ENCODE data around the gene WDPCP.

The WDPCP gene

DNA sequence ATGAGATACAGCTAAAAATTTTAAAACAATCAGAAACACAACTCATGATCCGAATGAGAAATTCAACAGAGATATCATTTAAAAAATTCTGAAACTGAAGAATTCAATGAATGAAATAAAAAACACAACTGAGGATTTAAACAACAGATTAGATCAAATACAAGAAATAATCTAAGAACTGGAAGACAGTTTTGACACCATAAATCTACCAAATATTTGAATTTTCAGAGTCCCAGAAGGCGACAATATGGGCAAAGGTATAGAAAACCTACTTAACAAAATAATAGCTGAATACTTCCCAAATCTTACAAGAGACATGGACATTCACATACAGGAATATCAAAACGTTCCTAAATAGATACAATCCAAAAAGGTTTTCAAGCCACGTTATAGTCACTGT lies 315.7 kb downstream of the WDPCP start:
- ChIA-PET POLR2A (no interaction called here), CTCF (no interaction called here)
- no peak for DNase-seq (ENCODE audit: extremely low spot score)
- TF ChIP-seq, protein P1, sequence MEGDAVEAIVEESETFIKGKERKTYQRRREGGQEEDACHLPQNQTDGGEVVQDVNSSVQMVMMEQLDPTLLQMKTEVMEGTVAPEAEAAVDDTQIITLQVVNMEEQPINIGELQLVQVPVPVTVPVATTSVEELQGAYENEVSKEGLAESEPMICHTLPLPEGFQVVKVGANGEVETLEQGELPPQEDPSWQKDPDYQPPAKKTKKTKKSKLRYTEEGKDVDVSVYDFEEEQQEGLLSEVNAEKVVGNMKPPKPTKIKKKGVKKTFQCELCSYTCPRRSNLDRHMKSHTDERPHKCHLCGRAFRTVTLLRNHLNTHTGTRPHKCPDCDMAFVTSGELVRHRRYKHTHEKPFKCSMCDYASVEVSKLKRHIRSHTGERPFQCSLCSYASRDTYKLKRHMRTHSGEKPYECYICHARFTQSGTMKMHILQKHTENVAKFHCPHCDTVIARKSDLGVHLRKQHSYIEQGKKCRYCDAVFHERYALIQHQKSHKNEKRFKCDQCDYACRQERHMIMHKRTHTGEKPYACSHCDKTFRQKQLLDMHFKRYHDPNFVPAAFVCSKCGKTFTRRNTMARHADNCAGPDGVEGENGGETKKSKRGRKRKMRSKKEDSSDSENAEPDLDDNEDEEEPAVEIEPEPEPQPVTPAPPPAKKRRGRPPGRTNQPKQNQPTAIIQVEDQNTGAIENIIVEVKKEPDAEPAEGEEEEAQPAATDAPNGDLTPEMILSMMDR (IDR thresholded peaks at IDR 0.05; ENCODE audit: control extremely low read depth, extremely low read depth, low read depth, missing control alignments): no peak

DNA sequence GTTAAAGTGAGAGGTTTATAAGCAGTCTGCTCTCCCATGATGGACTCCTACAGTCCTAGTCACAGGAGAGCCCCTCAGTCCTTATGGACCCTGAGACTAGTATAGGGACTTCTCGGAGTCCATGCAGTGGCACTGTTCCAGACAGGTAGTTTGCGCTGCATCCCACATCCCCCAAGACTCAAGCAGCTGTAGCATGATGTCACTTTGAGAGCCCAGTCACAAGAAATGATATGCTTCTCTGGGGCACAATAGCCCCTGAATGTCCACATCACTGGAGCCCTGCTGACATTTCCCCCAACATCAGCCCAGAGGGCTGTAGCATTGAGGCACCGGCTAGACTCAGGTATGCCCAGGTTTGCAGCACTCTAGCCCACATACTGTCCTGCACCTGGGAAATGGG lies 317.6 kb downstream of the WDPCP start:
- TF ChIP-seq, protein P1 (IDR thresholded peaks at IDR 0.05; ENCODE audit: control extremely low read depth, extremely low read depth, low read depth, missing control alignments): no peak
- POLR2A ChIA-PET: no interaction called here
- CTCF ChIA-PET: no interaction called here
- DNase-seq (ENCODE audit: extremely low spot score): no peak

DNA sequence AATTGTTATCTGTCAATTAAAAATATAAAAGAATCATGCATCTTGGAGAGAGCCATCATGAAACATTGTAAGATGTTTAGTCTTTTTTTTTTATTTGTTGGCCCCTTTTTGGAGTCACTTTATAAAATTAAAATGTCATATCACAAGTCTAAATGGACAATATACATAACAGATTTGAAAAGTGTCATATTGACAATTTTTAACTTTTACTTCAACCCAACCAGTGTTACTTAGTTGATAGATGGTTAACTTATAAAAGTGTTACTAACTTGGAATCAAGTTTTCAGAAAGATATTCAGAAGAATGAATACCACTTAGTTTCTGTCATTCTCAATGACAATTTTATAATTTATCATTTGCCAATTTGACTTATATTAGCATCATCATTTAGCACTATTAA lies 319.3 kb downstream of the WDPCP start:
- TF ChIP-seq, protein P1 (IDR thresholded peaks at IDR 0.05; ENCODE audit: control extremely low read depth, extremely low read depth, low read depth, missing control alignments): no peak
- no peak for DNase-seq (ENCODE audit: extremely low spot score)
- ChIA-PET CTCF (no interaction called here), POLR2A (no interaction called here)

DNA sequence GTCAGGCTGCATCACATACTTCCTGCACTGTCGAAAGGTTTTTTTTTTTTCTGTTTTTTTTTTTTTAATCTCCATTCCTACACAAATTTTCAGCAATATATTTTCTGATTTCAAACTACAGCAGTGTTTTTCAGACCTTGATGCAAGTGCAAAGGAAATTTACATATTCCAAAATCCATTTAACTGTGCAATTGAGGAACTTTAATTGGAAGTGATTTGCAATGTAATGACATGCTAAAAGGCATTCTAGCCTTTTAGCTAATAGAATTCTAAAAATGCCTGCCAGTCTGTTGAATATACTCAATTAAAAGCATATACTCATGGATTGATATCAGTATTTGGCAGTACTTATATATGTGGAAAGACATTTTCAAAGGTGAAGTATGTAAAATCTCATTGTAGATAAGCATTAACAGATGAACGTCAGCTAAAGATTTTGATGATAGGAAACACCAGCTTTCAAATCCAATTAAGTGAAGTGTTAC lies 327.1 kb downstream of the WDPCP start:
- ChIA-PET POLR2A (no interaction called here), CTCF (interaction anchor here (0.7 to 1.3 kb wide), 3 partner anchors 12 to 21 kb away, joined by 3 read pairs; no protein-coding TSS in a partner anchor)
- DNase-seq (ENCODE audit: extremely low spot score): no peak
- TF ChIP-seq, protein P1 (IDR thresholded peaks at IDR 0.05; ENCODE audit: control extremely low read depth, extremely low read depth, low read depth, missing control alignments): no peak

DNA sequence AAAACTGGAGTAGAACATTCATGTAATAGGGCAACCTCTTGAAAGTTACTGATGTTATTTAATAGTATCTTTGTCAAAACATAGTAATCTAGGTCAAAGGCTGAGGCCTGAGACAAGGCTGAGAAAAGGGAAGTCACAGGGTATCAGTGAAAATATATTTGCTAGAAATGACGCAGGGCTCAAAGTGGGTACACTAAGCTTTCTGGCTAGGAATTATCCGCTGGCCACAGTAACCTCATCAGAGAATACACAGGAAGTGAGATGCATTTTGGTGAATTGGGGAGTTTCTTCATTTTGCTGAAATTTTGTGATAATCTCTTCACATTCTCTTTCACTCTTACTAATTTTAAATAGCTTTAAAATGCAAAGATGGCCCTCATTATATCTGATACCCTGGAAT lies 330.8 kb downstream of the WDPCP start:
- DNase-seq (ENCODE audit: extremely low spot score): no peak
- ChIA-PET CTCF (no interaction called here), POLR2A (no interaction called here)
- TF ChIP-seq, protein P1 (IDR thresholded peaks at IDR 0.05; ENCODE audit: control extremely low read depth, extremely low read depth, low read depth, missing control alignments): no peak

DNA sequence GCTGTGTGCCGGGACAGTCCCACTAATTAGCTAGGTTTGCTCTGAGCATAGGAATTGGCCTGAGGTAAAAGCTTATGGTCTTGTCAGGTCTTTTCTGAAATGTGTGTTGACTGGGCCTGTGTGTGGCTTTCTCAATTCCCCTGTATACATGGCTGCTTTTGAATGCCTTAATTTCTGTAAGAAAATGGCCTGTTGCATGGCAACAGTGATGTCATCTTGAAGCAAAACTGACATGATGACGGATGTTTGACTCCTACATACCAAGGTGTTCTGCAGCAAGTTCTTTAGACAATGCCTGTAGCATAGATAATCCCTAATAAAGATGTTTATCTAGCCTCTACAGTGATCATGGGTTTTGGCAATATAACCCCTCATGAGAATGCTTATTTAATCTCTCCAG lies 339.1 kb downstream of the WDPCP start:
- no peak for DNase-seq (ENCODE audit: extremely low spot score)
- ChIA-PET CTCF (interaction anchor here (1.0 kb wide), 1 partner anchor 12 kb away, joined by 3 read pairs; no protein-coding TSS in a partner anchor), POLR2A (no interaction called here)
- TF ChIP-seq, protein P1 (IDR thresholded peaks at IDR 0.05; ENCODE audit: control extremely low read depth, extremely low read depth, low read depth, missing control alignments): no peak

DNA sequence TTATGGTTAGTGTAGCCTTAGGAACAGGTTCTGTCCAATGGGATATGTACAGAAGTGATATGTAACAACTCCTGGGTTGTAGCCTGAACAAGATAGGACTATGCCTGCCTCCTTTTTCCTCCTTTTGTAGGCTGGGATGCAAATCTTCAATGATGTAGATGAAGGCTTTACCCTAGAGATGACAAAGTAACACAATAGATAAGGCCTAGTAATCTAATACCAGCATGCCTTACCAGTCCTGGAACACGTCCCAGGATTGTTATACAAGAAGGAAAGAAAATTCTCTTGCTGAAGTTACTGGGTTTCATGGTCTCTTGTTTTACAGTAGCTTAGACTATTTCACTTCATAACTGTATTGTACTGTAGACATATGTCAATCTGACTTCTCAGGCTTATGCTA lies 345.5 kb downstream of the WDPCP start:
- ChIA-PET POLR2A (no interaction called here), CTCF (no interaction called here)
- no peak for DNase-seq (ENCODE audit: extremely low spot score)
- TF ChIP-seq, protein P1 (IDR thresholded peaks at IDR 0.05; ENCODE audit: control extremely low read depth, extremely low read depth, low read depth, missing control alignments): no peak

All from GM10248 (cell line).